ENCODE data around the gene SLC6A8.
"Not testable (repeated sequence)": the region's sequence is repeated elsewhere in the genome, so short reads cannot be mapped to it uniquely, and the experiment has no call there.

Gene SLC6A8

DNA sequence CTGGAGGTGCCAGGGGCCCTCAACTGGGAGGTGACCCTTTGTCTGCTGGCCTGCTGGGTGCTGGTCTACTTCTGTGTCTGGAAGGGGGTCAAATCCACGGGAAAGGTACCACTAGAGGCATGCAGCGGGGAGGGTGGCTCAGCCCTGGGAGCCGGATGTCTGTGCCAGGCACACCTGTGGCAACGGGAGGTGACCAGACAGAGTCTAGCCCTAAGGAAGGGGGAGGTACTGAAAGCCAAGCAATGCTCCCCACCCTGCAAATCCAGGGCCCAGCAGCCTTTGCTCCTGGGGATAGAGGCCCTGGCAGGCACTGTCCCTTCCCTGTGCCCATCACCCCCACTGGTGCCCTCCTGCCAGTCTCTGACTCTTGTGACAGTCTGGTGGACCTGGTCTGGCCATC, 4.3 kb downstream of the SLC6A8 start:
- H3K4me3 Mint-ChIP-seq, result no peak overlapping the region
- no peak for DNase-seq
- H3K36me3 Mint-ChIP-seq (ENCODE audit: low read depth), result peaks cover 11% of the 10 kb centered on the region
- no peak overlapping the region for H3K27ac Mint-ChIP-seq
- peaks cover 31% of the 10 kb centered on the region for H3K27me3 Mint-ChIP-seq
- no peaks in the 10 kb centered on the region for H3K9me3 Mint-ChIP-seq
- no peaks in the 10 kb centered on the region for H3K4me1 Mint-ChIP-seq (ENCODE audit: low read depth)

DNA sequence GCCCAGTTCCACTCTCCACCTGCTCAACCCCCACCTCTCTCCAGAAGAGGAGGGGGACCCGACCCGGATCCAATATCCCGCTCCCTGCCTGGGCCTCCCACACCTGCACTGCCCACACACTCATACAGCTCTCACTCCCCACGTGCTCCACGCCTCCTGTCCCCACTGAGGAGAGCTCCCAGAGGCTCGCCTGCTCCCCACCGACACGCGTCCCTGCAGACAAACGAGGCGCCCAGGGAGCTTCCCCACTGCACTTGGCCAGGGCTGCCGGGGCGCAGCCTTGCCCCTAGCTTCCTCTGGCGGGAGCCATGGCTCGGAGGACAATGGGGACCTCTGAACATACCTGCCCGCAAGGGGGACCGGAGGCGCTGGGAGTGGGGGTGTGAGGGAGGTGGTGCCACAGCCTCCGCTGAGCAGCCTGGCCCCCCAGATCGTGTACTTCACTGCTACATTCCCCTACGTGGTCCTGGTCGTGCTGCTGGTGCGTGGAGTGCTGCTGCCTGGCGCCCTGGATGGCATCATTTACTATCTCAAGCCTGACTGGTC, 5.0 kb downstream of the SLC6A8 start:
- Mint-ChIP-seq H3K4me1 (ENCODE audit: low read depth) (no peaks in the 10 kb centered on the region), H3K27ac (no peak overlapping the region), H3K9me3 (no peaks in the 10 kb centered on the region), H3K4me3 (no peak overlapping the region), H3K36me3 (ENCODE audit: low read depth) (peaks cover 18% of the 10 kb centered on the region), H3K27me3 (peaks cover 38% of the 10 kb centered on the region)
- DNase-seq, result no peak

DNA sequence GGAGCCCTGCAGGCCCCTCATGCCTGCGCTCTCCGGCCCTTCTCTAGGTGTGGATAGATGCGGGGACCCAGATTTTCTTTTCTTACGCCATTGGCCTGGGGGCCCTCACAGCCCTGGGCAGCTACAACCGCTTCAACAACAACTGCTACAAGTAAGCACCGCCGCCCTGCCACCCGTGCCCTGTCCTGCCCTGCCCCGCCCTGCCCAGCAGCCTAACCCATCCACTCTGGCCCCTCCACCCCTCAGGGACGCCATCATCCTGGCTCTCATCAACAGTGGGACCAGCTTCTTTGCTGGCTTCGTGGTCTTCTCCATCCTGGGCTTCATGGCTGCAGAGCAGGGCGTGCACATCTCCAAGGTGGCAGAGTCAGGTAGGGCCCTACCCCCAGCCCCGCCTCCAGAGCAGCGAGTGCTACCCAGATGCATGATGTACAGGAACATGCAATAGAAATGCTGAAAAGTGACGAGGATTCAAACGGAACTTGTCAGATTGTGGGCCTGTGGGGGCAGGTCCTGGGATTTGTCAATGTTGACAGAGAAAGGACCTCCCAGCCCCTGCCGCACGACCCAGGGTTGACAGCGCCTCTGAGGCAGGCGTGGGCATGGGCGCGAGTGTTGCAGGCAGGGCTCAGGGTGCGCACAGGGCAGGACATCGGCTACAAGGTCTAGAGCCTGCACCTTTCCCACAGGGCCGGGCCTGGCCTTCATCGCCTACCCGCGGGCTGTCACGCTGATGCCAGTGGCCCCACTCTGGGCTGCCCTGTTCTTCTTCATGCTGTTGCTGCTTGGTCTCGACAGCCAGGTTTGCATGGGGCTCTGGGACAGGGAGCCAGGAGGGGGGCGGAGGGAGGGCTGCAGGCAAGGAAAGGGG, 5.7 kb downstream of the SLC6A8 start:
- peaks cover 43% of the 10 kb centered on the region for H3K27me3 Mint-ChIP-seq
- DNase-seq, result no peak
- no peak overlapping the region for H3K4me3 Mint-ChIP-seq
- H3K4me1 Mint-ChIP-seq (ENCODE audit: low read depth), result no peaks in the 10 kb centered on the region
- peaks cover 24% of the 10 kb centered on the region for H3K36me3 Mint-ChIP-seq (ENCODE audit: low read depth)
- H3K9me3 Mint-ChIP-seq, result no peaks in the 10 kb centered on the region
- peak overlapping the region; percentile 15 for H3K27ac Mint-ChIP-seq

DNA sequence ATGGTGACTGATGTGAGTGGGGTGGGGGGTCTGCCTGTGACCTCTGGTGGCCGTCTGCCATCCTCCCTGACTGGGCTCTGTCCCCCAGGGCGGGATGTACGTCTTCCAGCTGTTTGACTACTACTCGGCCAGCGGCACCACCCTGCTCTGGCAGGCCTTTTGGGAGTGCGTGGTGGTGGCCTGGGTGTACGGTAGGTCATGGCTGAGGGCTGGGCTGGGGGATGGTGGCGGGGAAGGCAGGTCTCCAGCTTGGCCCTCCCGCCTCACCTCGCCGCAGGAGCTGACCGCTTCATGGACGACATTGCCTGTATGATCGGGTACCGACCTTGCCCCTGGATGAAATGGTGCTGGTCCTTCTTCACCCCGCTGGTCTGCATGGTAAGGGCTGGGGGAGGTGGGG, 6.5 kb downstream of the SLC6A8 start:
- not testable (repeated sequence) for H3K27ac Mint-ChIP-seq; DNase-seq; H3K4me3 Mint-ChIP-seq; H3K4me1 Mint-ChIP-seq (ENCODE audit: low read depth); H3K9me3 Mint-ChIP-seq
- Mint-ChIP-seq H3K27me3 (peaks cover 47% of the 10 kb centered on the region), H3K36me3 (ENCODE audit: low read depth) (peaks cover 31% of the 10 kb centered on the region)

DNA sequence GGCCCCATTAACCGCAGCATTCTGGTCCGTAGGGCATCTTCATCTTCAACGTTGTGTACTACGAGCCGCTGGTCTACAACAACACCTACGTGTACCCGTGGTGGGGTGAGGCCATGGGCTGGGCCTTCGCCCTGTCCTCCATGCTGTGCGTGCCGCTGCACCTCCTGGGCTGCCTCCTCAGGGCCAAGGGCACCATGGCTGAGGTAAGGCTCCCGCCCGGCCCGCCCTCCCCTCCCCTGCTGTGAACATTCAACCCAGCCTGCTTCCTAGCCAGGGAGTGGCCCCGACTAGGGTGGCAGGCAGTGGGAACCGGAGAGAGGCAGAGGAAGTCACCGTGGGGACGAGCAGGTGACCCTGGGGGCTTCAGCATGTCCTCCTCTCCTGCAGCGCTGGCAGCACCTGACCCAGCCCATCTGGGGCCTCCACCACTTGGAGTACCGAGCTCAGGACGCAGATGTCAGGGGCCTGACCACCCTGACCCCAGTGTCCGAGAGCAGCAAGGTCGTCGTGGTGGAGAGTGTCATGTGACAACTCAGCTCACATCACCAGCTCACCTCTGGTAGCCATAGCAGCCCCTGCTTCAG, 7.1 kb downstream of the SLC6A8 start:
- no peak for DNase-seq
- H3K36me3 Mint-ChIP-seq (ENCODE audit: low read depth), result peaks cover 31% of the 10 kb centered on the region
- no peaks in the 10 kb centered on the region for H3K9me3 Mint-ChIP-seq
- no peak overlapping the region for H3K4me3 Mint-ChIP-seq
- peaks cover 43% of the 10 kb centered on the region for H3K27me3 Mint-ChIP-seq
- H3K4me1 Mint-ChIP-seq (ENCODE audit: low read depth), result no peaks in the 10 kb centered on the region
- peak overlapping the region; percentile 18 for H3K27ac Mint-ChIP-seq

GRCh38 chrX:153696100-153696499, 8.4 kb downstream of the SLC6A8 start:
- H3K27ac Mint-ChIP-seq, result no peak overlapping the region
- no peaks in the 10 kb centered on the region for H3K9me3 Mint-ChIP-seq
- peaks cover 33% of the 10 kb centered on the region for H3K27me3 Mint-ChIP-seq
- no peaks in the 10 kb centered on the region for H3K4me1 Mint-ChIP-seq (ENCODE audit: low read depth)
- peaks cover 35% of the 10 kb centered on the region for H3K36me3 Mint-ChIP-seq (ENCODE audit: low read depth)
- H3K4me3 Mint-ChIP-seq, result no peak overlapping the region
- no peak for DNase-seq

DNA sequence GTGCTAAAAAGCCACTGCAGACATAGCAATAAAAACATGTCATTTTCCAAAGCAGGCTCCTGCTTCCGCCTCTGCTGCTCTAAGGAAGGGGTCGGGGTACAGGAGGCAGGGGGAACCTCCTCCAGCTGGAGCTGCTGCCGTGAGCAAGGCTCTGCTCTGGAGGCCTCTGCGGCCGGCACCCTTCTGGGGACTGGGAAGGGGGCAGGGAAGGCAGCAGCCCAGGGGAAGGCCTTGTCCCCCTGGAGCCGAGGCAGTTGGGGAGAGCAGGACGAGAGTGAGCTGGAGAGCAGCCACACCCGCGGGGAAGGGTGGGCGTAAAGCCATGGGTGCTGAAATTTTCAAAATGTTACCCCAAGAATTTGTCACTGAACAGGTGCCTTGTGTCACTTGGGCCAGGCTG, 8.8 kb downstream of the SLC6A8 start:
- not testable (repeated sequence) for DNase-seq; H3K27ac Mint-ChIP-seq; H3K4me3 Mint-ChIP-seq; H3K9me3 Mint-ChIP-seq; H3K4me1 Mint-ChIP-seq (ENCODE audit: low read depth)
- peaks cover 29% of the 10 kb centered on the region for H3K27me3 Mint-ChIP-seq
- peaks cover 36% of the 10 kb centered on the region for H3K36me3 Mint-ChIP-seq (ENCODE audit: low read depth)

GRCh38 chrX:153696986-153697722, 9.4 kb downstream of the SLC6A8 start:
- not testable (repeated sequence) for H3K4me1 Mint-ChIP-seq (ENCODE audit: low read depth); DNase-seq; H3K9me3 Mint-ChIP-seq; H3K4me3 Mint-ChIP-seq; H3K27ac Mint-ChIP-seq
- Mint-ChIP-seq H3K36me3 (ENCODE audit: low read depth) (peaks cover 40% of the 10 kb centered on the region), H3K27me3 (peaks cover 26% of the 10 kb centered on the region)

GRCh38 chrX:153697924-153698865, 10.5 kb downstream of the SLC6A8 start:
- H3K27ac Mint-ChIP-seq, result no peak overlapping the region
- no peak for DNase-seq
- no peak overlapping the region for H3K4me3 Mint-ChIP-seq
- H3K4me1 Mint-ChIP-seq (ENCODE audit: low read depth), result no peaks in the 10 kb centered on the region
- peaks cover 21% of the 10 kb centered on the region for H3K27me3 Mint-ChIP-seq
- peaks cover 47% of the 10 kb centered on the region for H3K36me3 Mint-ChIP-seq (ENCODE audit: low read depth)
- no peaks in the 10 kb centered on the region for H3K9me3 Mint-ChIP-seq

GRCh38 chrX:153699210-153699783, 11.6 kb downstream of the SLC6A8 start:
- not testable (repeated sequence) for H3K9me3 Mint-ChIP-seq; H3K4me1 Mint-ChIP-seq (ENCODE audit: low read depth); H3K27ac Mint-ChIP-seq; DNase-seq; H3K4me3 Mint-ChIP-seq
- Mint-ChIP-seq H3K36me3 (ENCODE audit: low read depth) (peaks cover 52% of the 10 kb centered on the region), H3K27me3 (peaks cover 21% of the 10 kb centered on the region)

GRCh38 chrX:153699784-153700371, 12.2 kb downstream of the SLC6A8 start:
- not testable (repeated sequence) for H3K4me3 Mint-ChIP-seq; H3K27ac Mint-ChIP-seq; H3K4me1 Mint-ChIP-seq (ENCODE audit: low read depth); DNase-seq; H3K9me3 Mint-ChIP-seq
- H3K36me3 Mint-ChIP-seq (ENCODE audit: low read depth), result peaks cover 58% of the 10 kb centered on the region
- H3K27me3 Mint-ChIP-seq, result peaks cover 21% of the 10 kb centered on the region

GRCh38 chrX:153700376-153700945, 12.7 kb downstream of the SLC6A8 start:
- peaks cover 64% of the 10 kb centered on the region for H3K36me3 Mint-ChIP-seq (ENCODE audit: low read depth)
- no peaks in the 10 kb centered on the region for H3K9me3 Mint-ChIP-seq
- H3K27me3 Mint-ChIP-seq, result peaks cover 25% of the 10 kb centered on the region
- H3K4me1 Mint-ChIP-seq (ENCODE audit: low read depth), result no peaks in the 10 kb centered on the region
- H3K4me3 Mint-ChIP-seq, result no peak overlapping the region
- no peak overlapping the region for H3K27ac Mint-ChIP-seq
- no peak for DNase-seq

GRCh38 chrX:153700967-153701366, 13.2 kb downstream of the SLC6A8 start:
- H3K4me3 Mint-ChIP-seq, result no peak overlapping the region
- no peak overlapping the region for H3K27ac Mint-ChIP-seq
- no peaks in the 10 kb centered on the region for H3K9me3 Mint-ChIP-seq
- no peak for DNase-seq
- no peaks in the 10 kb centered on the region for H3K4me1 Mint-ChIP-seq (ENCODE audit: low read depth)
- peaks cover 25% of the 10 kb centered on the region for H3K27me3 Mint-ChIP-seq
- H3K36me3 Mint-ChIP-seq (ENCODE audit: low read depth), result peaks cover 65% of the 10 kb centered on the region
